ENCODE measurements around the gene TACC2. TPM values are rescaled to one million over a fixed set of nuclear protein-coding genes. Genes with fewer than 3 reads are reported as not detected.

Gene TACC2
- total RNA-seq, 1 donor from 2014 or later = not detected

DNA sequence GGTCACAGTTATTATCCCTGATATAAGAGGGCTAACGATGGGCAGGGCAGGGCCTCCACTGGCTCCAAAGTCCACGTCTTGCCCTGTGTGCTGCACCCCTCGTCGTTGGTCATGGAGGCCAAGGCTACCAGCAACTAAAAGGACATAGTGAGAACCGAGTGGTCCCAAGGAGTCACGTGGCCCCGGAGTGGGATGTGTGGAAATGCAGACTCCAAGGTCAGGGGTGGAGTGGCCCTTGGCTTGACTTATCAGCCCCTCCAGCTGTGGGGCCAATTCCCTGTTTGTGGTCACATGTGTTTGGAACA is 312.8 kb downstream of the TACC2 start:
- no peaks in the 10 kb centered on the region for H3K4me1 Mint-ChIP-seq (ENCODE audit: low read depth)
- H3K36me3 Mint-ChIP-seq (ENCODE audit: low read depth) = no peaks in the 10 kb centered on the region
- H3K9me3 Mint-ChIP-seq = peaks cover 11% of the 10 kb centered on the region
- no peak overlapping the region for H3K4me3 Mint-ChIP-seq
- H3K27me3 Mint-ChIP-seq (ENCODE audit: insufficient read depth) = peaks cover 9% of the 10 kb centered on the region
- H3K27ac Mint-ChIP-seq = no peak overlapping the region
- no peak for DNase-seq (ENCODE audit: low spot score)
- intact Hi-C loops (cut with micrococcal nuclease) = no loop called here

DNA sequence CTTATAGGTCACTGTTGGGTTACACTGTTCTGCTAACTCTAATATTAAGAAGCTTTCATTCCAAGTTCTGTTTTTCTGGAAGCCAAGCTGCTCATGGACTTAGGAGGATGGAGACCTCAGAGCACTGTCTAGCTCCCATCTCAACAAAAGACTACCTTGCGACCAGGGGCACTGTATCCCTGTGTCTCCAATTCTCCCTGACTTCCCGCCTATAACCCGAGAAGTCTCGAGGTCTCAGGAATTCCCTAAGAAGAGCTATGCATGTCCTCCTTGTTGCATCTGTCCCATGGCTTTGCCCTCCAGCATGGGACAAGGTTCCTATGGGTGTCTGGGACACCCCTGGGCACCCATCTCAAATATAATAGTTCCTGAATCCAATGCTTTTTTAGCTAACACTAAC is 313.4 kb downstream of the TACC2 start:
- intact Hi-C loops (cut with micrococcal nuclease) = no loop called here
- H3K27ac Mint-ChIP-seq = no peak overlapping the region
- no peak for DNase-seq (ENCODE audit: low spot score)
- H3K4me3 Mint-ChIP-seq = no peak overlapping the region
- peaks cover 9% of the 10 kb centered on the region for H3K27me3 Mint-ChIP-seq (ENCODE audit: insufficient read depth)
- no peaks in the 10 kb centered on the region for H3K36me3 Mint-ChIP-seq (ENCODE audit: low read depth)
- no peaks in the 10 kb centered on the region for H3K4me1 Mint-ChIP-seq (ENCODE audit: low read depth)
- peaks cover 11% of the 10 kb centered on the region for H3K9me3 Mint-ChIP-seq

DNA sequence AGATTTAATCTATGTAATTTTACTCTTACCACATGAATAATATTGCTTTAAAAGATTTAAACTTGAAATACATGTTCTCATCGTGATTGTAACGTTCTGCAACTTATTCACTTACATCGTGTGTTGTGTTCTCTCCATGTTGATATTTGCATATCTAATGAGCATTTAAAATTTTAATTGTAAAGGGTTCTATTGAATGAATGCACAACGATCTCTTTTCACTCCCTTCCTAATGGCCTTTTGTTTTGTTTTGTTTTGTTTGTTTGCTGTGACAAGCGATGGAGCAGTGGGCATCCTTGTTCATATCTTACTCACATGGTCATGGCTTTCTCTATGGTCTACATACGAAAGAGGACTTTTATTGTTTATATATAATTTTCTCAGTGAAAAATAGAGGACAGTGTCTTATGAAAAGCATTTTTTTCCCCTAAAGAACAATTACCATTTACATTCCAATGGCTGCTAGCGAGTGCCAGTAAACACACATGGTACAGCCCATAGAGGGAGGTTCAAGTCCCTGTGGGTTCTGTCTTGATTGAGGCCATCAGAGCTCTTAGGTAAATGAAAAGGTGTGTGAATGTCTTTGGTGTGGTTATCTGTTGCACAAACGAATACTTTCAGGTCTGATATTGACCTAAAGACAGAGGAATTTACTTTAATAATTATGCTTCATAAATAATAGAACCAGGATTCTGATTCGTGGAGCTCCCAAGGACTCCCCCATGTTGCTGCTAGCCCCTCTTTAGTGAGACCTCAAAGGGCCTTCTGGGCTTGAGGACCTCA is 314.5 kb downstream of the TACC2 start:
- no peak overlapping the region for H3K27ac Mint-ChIP-seq
- DNase-seq (ENCODE audit: low spot score) = no peak
- intact Hi-C loops (cut with micrococcal nuclease) = no loop called here
- H3K36me3 Mint-ChIP-seq (ENCODE audit: low read depth) = no peaks in the 10 kb centered on the region
- peaks cover 11% of the 10 kb centered on the region for H3K9me3 Mint-ChIP-seq
- no peak overlapping the region for H3K4me3 Mint-ChIP-seq
- H3K4me1 Mint-ChIP-seq (ENCODE audit: low read depth) = no peaks in the 10 kb centered on the region
- H3K27me3 Mint-ChIP-seq (ENCODE audit: insufficient read depth) = peaks cover 9% of the 10 kb centered on the region

Other genes starting within 250 kb of the TACC2 start
- 37.5 and 40.2 TPM in 2 replicates for gene ATE1, start 61.1 kb upstream of the TACC2 start, total RNA-seq
- 77.2 and 79.1 TPM in 2 replicates for gene NSMCE4A, start 13.9 kb upstream of the TACC2 start, total RNA-seq